ENCODE data around the gene DUOX2.

DUOX2 gene

DNA sequence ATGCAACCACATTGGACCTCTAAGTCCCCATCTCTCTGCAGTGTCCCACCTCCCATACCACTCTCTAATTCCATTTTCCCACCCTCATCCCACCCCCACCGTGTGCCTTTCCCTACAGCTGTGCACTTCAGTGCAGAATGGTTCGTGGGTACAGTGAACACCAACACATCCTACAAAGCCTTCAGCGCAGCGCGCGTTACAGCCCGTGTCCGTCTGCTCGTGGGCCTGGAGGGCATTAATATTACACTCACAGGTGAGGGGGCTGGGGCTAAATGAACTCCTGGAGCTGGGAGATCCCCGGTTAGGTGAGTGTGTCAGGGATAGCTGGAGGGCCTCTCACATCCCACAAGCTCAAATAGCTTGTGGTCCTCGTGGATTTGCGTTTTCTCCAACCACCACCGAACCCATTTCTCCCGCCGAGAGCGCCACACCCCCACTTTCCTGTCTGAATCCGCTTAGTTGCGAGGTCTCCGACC, 2.1 kb upstream of the DUOX2 start:
- H3K9me3 ChIP-seq (ENCODE audit: low read length) = no peaks in the 10 kb centered on the region
- peaks cover 19% of the 10 kb centered on the region for H3K4me1 ChIP-seq (ENCODE audit: insufficient read depth, low read length)
- H3K36me3 ChIP-seq (ENCODE audit: insufficient read depth, low read length) = no peaks in the 10 kb centered on the region

DNA sequence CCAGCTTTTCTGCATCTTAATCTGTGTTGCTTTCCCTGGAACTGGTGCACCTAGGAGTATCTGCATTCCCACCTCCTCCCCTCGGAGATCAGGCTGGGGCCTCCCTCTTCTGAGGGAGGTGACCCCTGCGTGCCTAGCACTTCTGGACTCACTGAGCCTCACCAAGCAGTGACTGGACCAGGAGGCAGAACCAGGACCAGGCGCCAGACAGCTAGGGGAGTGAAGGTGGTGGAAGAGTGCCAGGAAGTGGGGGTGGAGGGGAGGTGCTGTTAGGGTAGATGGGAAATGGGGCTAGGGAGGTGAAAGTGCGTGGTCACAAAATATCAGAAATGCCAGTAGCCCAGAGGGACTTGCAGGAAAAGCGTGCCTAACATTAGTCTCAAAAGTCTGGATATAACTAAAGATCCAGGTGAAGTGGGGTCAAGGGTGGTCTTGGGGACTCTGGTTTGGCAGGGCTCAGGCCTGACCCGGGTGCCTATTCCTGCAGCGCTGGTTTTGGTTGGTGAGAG, 1.4 kb upstream of the DUOX2 start:
- H3K9ac ChIP-seq (ENCODE audit: low read length) = no peak overlapping the region
- peaks cover 61 to 81% of the 10 kb centered on the region in 2 donors for H3K27me3 ChIP-seq (ENCODE audit: control insufficient read depth in 1 of 2, insufficient read depth in 2 of 2, low read length in 2 of 2)
- H3K4me3 ChIP-seq (ENCODE audit: low read depth in 1 of 2, low read length in 2 of 2) = no peak overlapping the region
- H3K27ac ChIP-seq (ENCODE audit: low read depth, low read length) = no peak overlapping the region
- no peaks in the 10 kb centered on the region for H3K36me3 ChIP-seq (ENCODE audit: insufficient read depth, low read length)
- H3K9me3 ChIP-seq (ENCODE audit: low read length) = no peaks in the 10 kb centered on the region
- peaks cover 19% of the 10 kb centered on the region for H3K4me1 ChIP-seq (ENCODE audit: insufficient read depth, low read length)

More for the DNA sequence above, 2.1 kb upstream of the DUOX2 start:
- Histone ChIP-seq H3K4me3 (ENCODE audit: low read depth in 1 of 2, low read length in 2 of 2) (no peak overlapping the region), H3K9ac (ENCODE audit: low read length) (no peak overlapping the region), H3K27me3 (ENCODE audit: control insufficient read depth in 1 of 2, insufficient read depth in 2 of 2, low read length in 2 of 2) (peaks cover 61 to 77% of the 10 kb centered on the region in 2 donors), H3K27ac (ENCODE audit: low read depth, low read length) (no peak overlapping the region)

DNA sequence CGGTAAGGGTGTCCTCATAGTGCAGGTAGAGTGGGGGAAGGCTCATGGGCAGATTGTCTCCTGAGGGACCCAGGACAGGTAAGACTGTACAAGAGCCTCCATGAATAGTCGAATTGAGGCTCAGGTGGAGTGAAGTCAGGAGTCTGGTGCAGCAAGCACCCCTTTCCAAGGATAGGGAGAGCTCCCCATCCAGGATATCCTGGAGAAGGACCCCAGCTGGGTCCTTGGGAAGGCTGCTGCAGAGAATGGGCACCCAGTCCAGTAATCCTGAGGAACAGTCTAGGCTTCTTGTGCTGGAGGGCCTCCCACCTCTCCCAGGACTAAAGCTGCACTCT, 746 bp upstream of the DUOX2 start:
- no peaks in the 10 kb centered on the region for H3K36me3 ChIP-seq (ENCODE audit: insufficient read depth, low read length)
- no peak overlapping the region for H3K27ac ChIP-seq (ENCODE audit: low read depth, low read length)
- H3K9ac ChIP-seq (ENCODE audit: low read length) = no peak overlapping the region
- H3K9me3 ChIP-seq (ENCODE audit: low read length) = no peaks in the 10 kb centered on the region
- peaks cover 61 to 88% of the 10 kb centered on the region in 2 donors for H3K27me3 ChIP-seq (ENCODE audit: control insufficient read depth in 1 of 2, insufficient read depth in 2 of 2, low read length in 2 of 2)
- peaks cover 19% of the 10 kb centered on the region for H3K4me1 ChIP-seq (ENCODE audit: insufficient read depth, low read length)
- no peak overlapping the region for H3K4me3 ChIP-seq (ENCODE audit: low read depth in 1 of 2, low read length in 2 of 2)

GRCh38 chr15:45113380-45113990, 487 bp downstream of the DUOX2 start:
- Histone ChIP-seq H3K9ac (ENCODE audit: low read length) (no peak overlapping the region), H3K9me3 (ENCODE audit: low read length) (no peaks in the 10 kb centered on the region), H3K27me3 (ENCODE audit: control insufficient read depth in 1 of 2, insufficient read depth in 2 of 2, low read length in 2 of 2) (peaks cover 61 to 85% of the 10 kb centered on the region in 2 donors), H3K4me3 (ENCODE audit: low read depth in 1 of 2, low read length in 2 of 2) (no peak overlapping the region), H3K36me3 (ENCODE audit: insufficient read depth, low read length) (no peaks in the 10 kb centered on the region), H3K4me1 (ENCODE audit: insufficient read depth, low read length) (peaks cover 19% of the 10 kb centered on the region), H3K27ac (ENCODE audit: low read depth, low read length) (no peak overlapping the region)

GRCh38 chr15:45112591-45113379, 1.2 kb downstream of the DUOX2 start:
- Histone ChIP-seq H3K9me3 (ENCODE audit: low read length) (no peaks in the 10 kb centered on the region), H3K27ac (ENCODE audit: low read depth, low read length) (no peak overlapping the region), H3K4me3 (ENCODE audit: low read depth in 1 of 2, low read length in 2 of 2) (no peak overlapping the region), H3K36me3 (ENCODE audit: insufficient read depth, low read length) (no peaks in the 10 kb centered on the region), H3K4me1 (ENCODE audit: insufficient read depth, low read length) (peaks cover 17% of the 10 kb centered on the region), H3K27me3 (ENCODE audit: control insufficient read depth in 1 of 2, insufficient read depth in 2 of 2, low read length in 2 of 2) (peaks cover 59 to 82% of the 10 kb centered on the region in 2 donors), H3K9ac (ENCODE audit: low read length) (no peak overlapping the region)

GRCh38 chr15:45112143-45112590, 1.8 kb downstream of the DUOX2 start:
- Histone ChIP-seq H3K4me1 (ENCODE audit: insufficient read depth, low read length) (peaks cover 13% of the 10 kb centered on the region), H3K4me3 (ENCODE audit: low read depth in 1 of 2, low read length in 2 of 2) (no peak overlapping the region), H3K9ac (ENCODE audit: low read length) (no peak overlapping the region), H3K9me3 (ENCODE audit: low read length) (no peaks in the 10 kb centered on the region), H3K27me3 (ENCODE audit: control insufficient read depth in 1 of 2, insufficient read depth in 2 of 2, low read length in 2 of 2) (peaks cover 53 to 76% of the 10 kb centered on the region in 2 donors), H3K36me3 (ENCODE audit: insufficient read depth, low read length) (no peaks in the 10 kb centered on the region), H3K27ac (ENCODE audit: low read depth, low read length) (no peak overlapping the region)

DNA sequence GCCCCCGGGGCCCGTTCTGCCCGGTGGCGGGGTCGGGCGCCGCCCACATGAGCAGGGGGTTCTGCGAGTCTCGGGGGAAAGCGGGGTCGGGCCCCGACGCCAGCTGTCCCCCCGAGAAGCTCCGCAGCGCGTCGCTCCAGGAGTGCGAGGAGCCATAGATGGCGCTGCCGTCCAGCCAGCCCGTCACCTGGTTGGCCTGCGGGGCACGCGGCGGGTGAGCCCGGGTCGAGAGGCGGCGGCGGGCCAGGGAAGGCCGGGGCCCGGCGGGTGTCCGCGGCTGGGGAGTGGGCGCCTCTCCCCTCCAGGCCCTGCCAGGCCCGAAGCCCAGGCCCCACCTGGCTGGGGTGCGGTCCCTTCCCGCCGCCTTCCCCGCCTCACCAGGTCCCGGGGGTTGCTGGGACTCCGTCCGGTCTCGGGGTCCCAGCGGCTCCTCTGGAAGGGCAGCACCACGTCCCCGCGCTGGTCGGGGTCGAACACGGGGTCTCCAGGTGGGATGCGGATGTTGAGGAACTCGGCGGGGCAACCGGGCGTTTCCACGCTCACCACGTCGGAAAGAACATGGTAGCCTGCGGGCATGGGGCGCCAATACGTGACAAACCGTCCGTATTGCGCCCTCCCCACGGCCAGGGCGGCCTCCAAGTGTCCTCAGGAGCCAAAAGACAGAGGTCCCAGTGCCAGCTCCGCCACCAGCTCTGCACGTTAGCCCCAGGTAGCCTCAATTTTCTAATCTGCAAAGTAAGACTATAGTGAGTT, 2.4 kb downstream of the DUOX2 start:
- Histone ChIP-seq H3K4me3 (ENCODE audit: low read depth in 1 of 2, low read length in 2 of 2) (no peak overlapping the region), H3K9me3 (ENCODE audit: low read length) (no peaks in the 10 kb centered on the region), H3K27ac (ENCODE audit: low read depth, low read length) (no peak overlapping the region), H3K36me3 (ENCODE audit: insufficient read depth, low read length) (no peaks in the 10 kb centered on the region), H3K4me1 (ENCODE audit: insufficient read depth, low read length) (peaks cover 7% of the 10 kb centered on the region), H3K9ac (ENCODE audit: low read length) (no peak overlapping the region), H3K27me3 (ENCODE audit: control insufficient read depth in 1 of 2, insufficient read depth in 2 of 2, low read length in 2 of 2) (peaks cover 47 to 70% of the 10 kb centered on the region in 2 donors)

GRCh38 chr15:45110256-45110820, 3.6 kb downstream of the DUOX2 start:
- H3K9me3 ChIP-seq (ENCODE audit: low read length) = no peaks in the 10 kb centered on the region
- H3K36me3 ChIP-seq (ENCODE audit: insufficient read depth, low read length) = no peaks in the 10 kb centered on the region
- no peak overlapping the region for H3K9ac ChIP-seq (ENCODE audit: low read length)
- no peak overlapping the region for H3K27ac ChIP-seq (ENCODE audit: low read depth, low read length)
- H3K27me3 ChIP-seq (ENCODE audit: control insufficient read depth in 1 of 2, insufficient read depth in 2 of 2, low read length in 2 of 2) = peaks cover 35 to 58% of the 10 kb centered on the region in 2 donors
- no peak overlapping the region for H3K4me3 ChIP-seq (ENCODE audit: low read depth in 1 of 2, low read length in 2 of 2)
- H3K4me1 ChIP-seq (ENCODE audit: insufficient read depth, low read length) = peaks cover 7% of the 10 kb centered on the region

DNA sequence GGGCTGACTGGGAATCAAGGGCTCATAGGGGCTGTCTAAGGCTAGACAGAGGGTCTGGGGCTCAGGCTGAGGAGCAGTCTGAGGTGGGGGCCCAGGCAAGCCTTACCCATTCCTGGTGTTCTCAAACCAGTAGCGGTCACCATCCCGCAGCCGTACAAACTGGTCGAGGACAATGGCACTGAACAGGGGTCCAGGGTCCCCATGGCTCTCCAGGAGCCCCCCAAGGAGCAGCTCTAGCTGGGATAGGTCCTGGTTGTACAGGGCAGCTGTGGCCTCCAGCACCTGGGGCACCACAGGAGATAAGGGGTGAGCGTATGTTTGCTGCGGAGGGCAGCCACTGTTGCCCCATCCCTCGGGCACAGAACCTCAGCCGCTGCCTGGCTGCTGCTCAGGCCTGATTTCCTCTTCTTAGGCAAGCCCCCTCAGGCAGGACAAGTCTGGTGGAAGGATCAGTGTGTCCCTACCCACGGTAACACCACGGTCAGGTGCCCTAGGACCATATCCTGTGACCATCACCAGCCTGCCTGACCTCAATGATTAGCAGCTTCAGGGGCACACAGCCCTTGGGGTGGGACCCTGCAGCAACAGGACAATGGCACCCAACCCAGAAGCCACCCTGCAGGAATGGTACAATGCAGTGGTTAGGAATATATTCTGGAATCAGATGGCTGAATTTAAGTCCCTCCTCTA, 5.9 kb downstream of the DUOX2 start:
- peaks cover 12 to 36% of the 10 kb centered on the region in 2 donors for H3K27me3 ChIP-seq (ENCODE audit: control insufficient read depth in 1 of 2, insufficient read depth in 2 of 2, low read length in 2 of 2)
- H3K9ac ChIP-seq (ENCODE audit: low read length) = no peak overlapping the region
- no peak overlapping the region for H3K27ac ChIP-seq (ENCODE audit: low read depth, low read length)
- H3K9me3 ChIP-seq (ENCODE audit: low read length) = no peaks in the 10 kb centered on the region
- H3K4me3 ChIP-seq (ENCODE audit: low read depth in 1 of 2, low read length in 2 of 2) = no peak overlapping the region
- H3K36me3 ChIP-seq (ENCODE audit: insufficient read depth, low read length) = no peaks in the 10 kb centered on the region
- peaks cover 7% of the 10 kb centered on the region for H3K4me1 ChIP-seq (ENCODE audit: insufficient read depth, low read length)

GRCh38 chr15:45106002-45106790, 7.8 kb downstream of the DUOX2 start:
- H3K27me3 ChIP-seq (ENCODE audit: control insufficient read depth in 1 of 2, insufficient read depth in 2 of 2, low read length in 2 of 2) = peaks cover 0 to 17% of the 10 kb centered on the region in 2 donors
- H3K9ac ChIP-seq (ENCODE audit: low read length) = no peak overlapping the region
- no peaks in the 10 kb centered on the region for H3K9me3 ChIP-seq (ENCODE audit: low read length)
- no peaks in the 10 kb centered on the region for H3K4me1 ChIP-seq (ENCODE audit: insufficient read depth, low read length)
- H3K4me3 ChIP-seq (ENCODE audit: low read depth in 1 of 2, low read length in 2 of 2) = no peak overlapping the region
- no peak overlapping the region for H3K27ac ChIP-seq (ENCODE audit: low read depth, low read length)
- H3K36me3 ChIP-seq (ENCODE audit: insufficient read depth, low read length) = no peaks in the 10 kb centered on the region

All from muscle layer of colon (tissue), 2 donors.